MM.1S (cell line): ENCODE measurements around the gene WWTR1.

ENCODE experiments used
- DNase-seq: peaks from one replicate; pipeline ENCODE4 v3.0.0-alpha.2; 2015
- H2AFZ ChIP-seq: fragments of 300-600 bp; sonication (generic); 2 replicates; pipeline ENCODE4 v1.6.0; 2016; ENCODE audit warnings: antibody characterized with exemption, low read length
- H3F3A ChIP-seq: fragments of 300-600 bp; sonication (generic); 2 replicates; pipeline ENCODE4 v1.6.1; 2016; ENCODE audit warnings: mild to moderate bottlenecking, antibody characterized with exemption, low read length, moderate library complexity, mixed read lengths; ENCODE audit not compliant: insufficient read depth
- H3K27ac ChIP-seq: fragments of 300-600 bp; sonication (generic); 2 replicates; pipeline ENCODE4 v1.5.1; 2016; ENCODE audit warnings: mild to moderate bottlenecking, low read length
- H3K27me3 ChIP-seq: fragments of 300-600 bp; sonication (generic); replicated peaks from 2 replicates; pipeline ENCODE4 v1.6.0; 2016; ENCODE audit warnings: low read length; ENCODE audit not compliant: insufficient read depth
- H3K36me3 ChIP-seq: fragments of 300-600 bp; sonication (generic); replicated peaks from 2 replicates; pipeline ENCODE4 v1.6.1; 2016; ENCODE audit warnings: mild to moderate bottlenecking, low read length, mixed read lengths; ENCODE audit not compliant: insufficient read depth
- H3K4me1 ChIP-seq: fragments of 300-600 bp; sonication (generic); 2 replicates; pipeline ENCODE4 v1.6.1; 2016; ENCODE audit warnings: low read length, mixed read lengths
- H3K4me2 ChIP-seq: fragments of 300-600 bp; sonication (generic); 2 replicates; pipeline ENCODE4 v1.6.0; 2016; ENCODE audit warnings: low read depth, low read length
- H3K4me3 ChIP-seq: fragments of 300-600 bp; sonication (generic); 2 replicates; pipeline ENCODE4 v1.5.1; 2016; ENCODE audit warnings: low read length, mixed read lengths
- H3K79me2 ChIP-seq: fragments of 300-600 bp; sonication (generic); 2 replicates; pipeline ENCODE4 v1.6.1; 2016; ENCODE audit warnings: mixed run types, low read length, mixed read lengths
- H3K9ac ChIP-seq: fragments of 300-600 bp; sonication (generic); 2 replicates; pipeline ENCODE4 v1.6.1; 2016; ENCODE audit warnings: low read length, mixed read lengths
- H3K9me2 ChIP-seq: fragments of 300-600 bp; sonication (generic); replicated peaks from 2 replicates; pipeline ENCODE4 v1.6.1; 2016; ENCODE audit warnings: mild to moderate bottlenecking, low read length, mixed read lengths; ENCODE audit not compliant: insufficient read depth
- H3K9me3 ChIP-seq: fragments of 300-600 bp; sonication (generic); replicated peaks from 2 replicates; pipeline ENCODE4 v1.6.1; 2016; ENCODE audit warnings: mild to moderate bottlenecking, low read length, mixed read lengths; ENCODE audit not compliant: insufficient read depth
- H4K20me1 ChIP-seq: fragments of 300-600 bp; sonication (generic); 2 replicates; pipeline ENCODE4 v1.6.1; 2016; ENCODE audit warnings: mild to moderate bottlenecking, low read length, moderate library complexity, mixed read lengths; ENCODE audit not compliant: insufficient read depth
- CTCF ChIP-seq: fragments of 300-600 bp; sonication (generic); IDR thresholded peaks from 2 replicates; pipeline ENCODE4 v1.5.1; 2016; ENCODE audit warnings: antibody characterized with exemption, low read length, mixed read lengths
- EZH2 ChIP-seq: fragments of 300-600 bp; sonication (generic); optimal IDR thresholded peaks from 2 replicates; pipeline ENCODE3; 2017; ENCODE audit warnings: low read depth, mild to moderate bottlenecking, antibody characterized with exemption, low read length, mixed read lengths
- EZH2phosphoT487 ChIP-seq: fragments of 300-600 bp; sonication (generic); IDR thresholded peaks from 2 replicates; pipeline ENCODE4 v1.6.1; 2018; ENCODE audit warnings: antibody characterized with exemption, low read length

WWTR1 gene

GRCh38 chr3:149660462-149660861 lies 2.6 kb upstream of the WWTR1 start:
- H3F3A ChIP-seq: no peaks in the 10 kb centered on the region
- no peaks in the 10 kb centered on the region for H3K79me2 ChIP-seq
- no peak overlapping the region for H2AFZ ChIP-seq
- no peak for TF ChIP-seq EZH2
- no peak for TF ChIP-seq EZH2phosphoT487
- no peak for TF ChIP-seq CTCF
- H3K4me1 ChIP-seq: peaks cover 5% of the 10 kb centered on the region
- no peak overlapping the region for H3K4me3 ChIP-seq
- H4K20me1 ChIP-seq: no peaks in the 10 kb centered on the region
- no peak overlapping the region for H3K9ac ChIP-seq
- H3K9me2 ChIP-seq: no peaks in the 10 kb centered on the region
- no peak for DNase-seq
- no peaks in the 10 kb centered on the region for H3K36me3 ChIP-seq
- H3K4me2 ChIP-seq: no peak overlapping the region
- H3K9me3 ChIP-seq: no peaks in the 10 kb centered on the region
- H3K27me3 ChIP-seq: no peaks in the 10 kb centered on the region
- H3K27ac ChIP-seq: no peak overlapping the region

GRCh38 chr3:149658744-149659497 lies 1.1 kb upstream of the WWTR1 start:
- no peaks in the 10 kb centered on the region for H3K79me2 ChIP-seq

GRCh38 chr3:149657321-149657925 lies 402 bp downstream of the WWTR1 start:
- H4K20me1 ChIP-seq: no peaks in the 10 kb centered on the region
- no peaks in the 10 kb centered on the region for H3K9me3 ChIP-seq
- peak overlapping the region; percentile 79; the same call in 1 of the 2 replicates for H3K9ac ChIP-seq
- peak overlapping the region; percentile 87 for H3K4me3 ChIP-seq
- no peak for TF ChIP-seq CTCF
- no peak for TF ChIP-seq EZH2phosphoT487
- H3K79me2 ChIP-seq: no peaks in the 10 kb centered on the region
- peak overlapping the region; percentile 93 for H3K4me2 ChIP-seq
- H2AFZ ChIP-seq: peak overlapping the region; percentile 99
- no peaks in the 10 kb centered on the region for H3K27me3 ChIP-seq
- H3K27ac ChIP-seq: peak overlapping the region; percentile 56; the same call in 1 of the 2 replicates
- H3K4me1 ChIP-seq: peaks cover 5% of the 10 kb centered on the region
- H3F3A ChIP-seq: no peaks in the 10 kb centered on the region
- no peaks in the 10 kb centered on the region for H3K36me3 ChIP-seq
- H3K9me2 ChIP-seq: no peaks in the 10 kb centered on the region
- DNase-seq: no peak

More at GRCh38 chr3:149658744-149659497, 1.1 kb upstream of the WWTR1 start:
- Histone ChIP-seq H4K20me1 (no peaks in the 10 kb centered on the region), H3K27ac (peak overlapping the region; percentile 56; the same call in 1 of the 2 replicates), H3K4me1 (peaks cover 5% of the 10 kb centered on the region), H2AFZ (peak overlapping the region; percentile 99), H3F3A (no peaks in the 10 kb centered on the region), H3K36me3 (no peaks in the 10 kb centered on the region), H3K9ac (peak overlapping the region; percentile 79), H3K4me2 (peak overlapping the region; percentile 93), H3K9me3 (no peaks in the 10 kb centered on the region), H3K9me2 (no peaks in the 10 kb centered on the region), H3K27me3 (no peaks in the 10 kb centered on the region), H3K4me3 (peak overlapping the region; percentile 87)
- TF ChIP-seq EZH2phosphoT487 (no peak), EZH2 (no peak), CTCF (no peak)
- DNase-seq: no peak
